Liver (tissue), 3 donors: ENCODE results near the gene GTF2IRD2.
"Not testable (repeated sequence)": the region's sequence is repeated elsewhere in the genome, so short reads cannot be mapped to it uniquely, and the experiment has no call there.

Experiments used
- ATF3 ChIP-seq: IDR thresholded peaks from 2 replicates; pipeline ENCODE4 v1.6.1; 2016; ENCODE audit warnings: antibody characterized with exemption
- MAX ChIP-seq: IDR thresholded peaks from 2 replicates; pipeline ENCODE4 v1.6.1; 2016; ENCODE audit warnings: antibody characterized with exemption
- RAD21 ChIP-seq, 2 donors: IDR thresholded peaks; 2 replicates each; pipeline ENCODE4 v1.6.1; 2016; ENCODE audit warnings: antibody characterized with exemption in 2 of 2, mild to moderate bottlenecking in 2 of 2
- REST ChIP-seq: IDR thresholded peaks from 2 replicates; pipeline ENCODE4 v1.6.1; 2016; ENCODE audit warnings: antibody characterized with exemption, mild to moderate bottlenecking
- RXRA ChIP-seq, 2 donors: IDR thresholded peaks; 2 replicates each; pipeline ENCODE4 v1.6.1; 2017 to 2018; ENCODE audit warnings: antibody characterized with exemption in 2 of 2, mild to moderate bottlenecking in 1 of 2
- SP1 ChIP-seq: IDR thresholded peaks from 2 replicates; pipeline ENCODE4 v1.6.1; 2018; ENCODE audit warnings: antibody characterized with exemption, mild to moderate bottlenecking
- TAF1 ChIP-seq: conservative IDR thresholded peaks from 2 replicates; pipeline ENCODE4 v1.6.1; 2016; ENCODE audit warnings: antibody characterized with exemption, mild to moderate bottlenecking
- TF ChIP-seq, protein P1 (sequence below): fragments of 150-350 bp; IDR thresholded peaks from 2 replicates; pipeline ENCODE4 v1.5.1; 2017; ENCODE audit warnings: improper control_type of control experiment, low read depth, low read length; ENCODE audit not compliant: missing input control
- donor health status: healthy.
- donor health status: healthy.

GRCh38 chr7:74830411-74830810 is 21.0 kb downstream of the GTF2IRD2 start:
- TF ChIP-seq, protein P1, sequence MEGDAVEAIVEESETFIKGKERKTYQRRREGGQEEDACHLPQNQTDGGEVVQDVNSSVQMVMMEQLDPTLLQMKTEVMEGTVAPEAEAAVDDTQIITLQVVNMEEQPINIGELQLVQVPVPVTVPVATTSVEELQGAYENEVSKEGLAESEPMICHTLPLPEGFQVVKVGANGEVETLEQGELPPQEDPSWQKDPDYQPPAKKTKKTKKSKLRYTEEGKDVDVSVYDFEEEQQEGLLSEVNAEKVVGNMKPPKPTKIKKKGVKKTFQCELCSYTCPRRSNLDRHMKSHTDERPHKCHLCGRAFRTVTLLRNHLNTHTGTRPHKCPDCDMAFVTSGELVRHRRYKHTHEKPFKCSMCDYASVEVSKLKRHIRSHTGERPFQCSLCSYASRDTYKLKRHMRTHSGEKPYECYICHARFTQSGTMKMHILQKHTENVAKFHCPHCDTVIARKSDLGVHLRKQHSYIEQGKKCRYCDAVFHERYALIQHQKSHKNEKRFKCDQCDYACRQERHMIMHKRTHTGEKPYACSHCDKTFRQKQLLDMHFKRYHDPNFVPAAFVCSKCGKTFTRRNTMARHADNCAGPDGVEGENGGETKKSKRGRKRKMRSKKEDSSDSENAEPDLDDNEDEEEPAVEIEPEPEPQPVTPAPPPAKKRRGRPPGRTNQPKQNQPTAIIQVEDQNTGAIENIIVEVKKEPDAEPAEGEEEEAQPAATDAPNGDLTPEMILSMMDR, result not testable (repeated sequence)
- not testable (repeated sequence) for TF ChIP-seq REST; RXRA (IDR thresholded peaks at IDR 0.05); SP1; MAX; TAF1; ATF3; RAD21 (IDR thresholded peaks at IDR 0.05)
